Hepatocyte (in vitro differentiated cells): ENCODE results near the gene SYT1. TPM values are rescaled to one million over a fixed set of nuclear protein-coding genes. Genes with fewer than 3 reads are reported as not detected.

Experiments
- DNase-seq: peaks from one replicate; pipeline ENCODE4 v3.0.0-alpha.2; 2016; ENCODE audit warnings: low spot score
- H2AFZ ChIP-seq: fragments of 200-600 bp; sonication (generic); 2 replicates; pipeline ENCODE4 v1.6.0; 2016; ENCODE audit warnings: antibody characterized with exemption, mild to moderate bottlenecking
- H3K27ac ChIP-seq: fragments of 200-600 bp; sonication (generic); 2 replicates; pipeline ENCODE4 v1.5.1; 2016; ENCODE audit warnings: mild to moderate bottlenecking
- H3K27me3 ChIP-seq: fragments of 200-600 bp; sonication (generic); 2 replicates; pipeline ENCODE4 v1.6.1; 2016
- H3K36me3 ChIP-seq: fragments of 200-600 bp; sonication (generic); replicated peaks from 2 replicates; pipeline ENCODE4 v1.5.1; 2016; ENCODE audit warnings: low read depth; ENCODE audit not compliant: insufficient read depth
- H3K4me1 ChIP-seq: fragments of 200-600 bp; sonication (generic); 2 replicates; pipeline ENCODE4 v1.5.1; 2016; ENCODE audit warnings: mild to moderate bottlenecking, moderate library complexity; ENCODE audit not compliant: insufficient read depth
- H3K4me2 ChIP-seq: fragments of 200-600 bp; sonication (generic); 2 replicates; pipeline ENCODE4 v1.6.0; 2016
- H3K4me3 ChIP-seq: fragments of 200-600 bp; sonication (generic); 2 replicates; pipeline ENCODE4 v1.5.1; 2016; ENCODE audit warnings: mild to moderate bottlenecking
- H3K79me2 ChIP-seq: fragments of 200-600 bp; sonication (generic); 2 replicates; pipeline ENCODE4 v1.6.0; 2017; ENCODE audit warnings: mild to moderate bottlenecking
- H3K9me2 ChIP-seq: fragments of 200-600 bp; sonication (generic); replicated peaks from 2 replicates; pipeline ENCODE4 v1.6.0; 2017; ENCODE audit warnings: mild to moderate bottlenecking; ENCODE audit not compliant: insufficient read depth
- H3K9me3 ChIP-seq: fragments of 200-600 bp; sonication (generic); 2 replicates; pipeline ENCODE4 v1.5.1; 2016; ENCODE audit warnings: low read depth, mild to moderate bottlenecking
- H4K20me1 ChIP-seq: fragments of 200-600 bp; sonication (generic); 2 replicates; pipeline ENCODE4 v1.6.0; 2016; ENCODE audit warnings: mild to moderate bottlenecking; ENCODE audit not compliant: insufficient read depth, poor library complexity, severe bottlenecking
- EZH2 ChIP-seq: fragments of 200-600 bp; sonication (generic); IDR thresholded peaks from 2 replicates; pipeline ENCODE4 v1.6.1; 2016; ENCODE audit warnings: antibody characterized with exemption, mild to moderate bottlenecking, borderline replicate concordance
- EZH2phosphoT487 ChIP-seq: fragments of 200-600 bp; sonication (generic); IDR thresholded peaks from one replicate; pipeline ENCODE4 v1.6.1; 2018; ENCODE audit warnings: antibody characterized with exemption, mild to moderate bottlenecking, low read depth, moderate library complexity; ENCODE audit not compliant: unreplicated experiment, severe bottlenecking
- WGBS: methylation state at CpG from one replicate; pipeline ENCODE4 v1.1.6; 2016; ENCODE audit warnings: low lambda C conversion rate; ENCODE audit errors: missing lambda C conversion rate; 5-methylcytosine and 5-hydroxymethylcytosine counted together
- polyA plus RNA-seq: library from polyadenylated mRNA; unstranded; fragments of >200 nt; fragmentation: Nextera tagmentation; extraction: Ambion mirVana; gene quantifications from 2 replicates; pipeline ENCODE4 v1.2.1, GENCODE V29; 2016
- total RNA-seq: library from RNA; depleted of rRNA; stranded (reverse); fragments of >200 nt; gene quantifications from 2 replicates; pipeline ENCODE4 v1.2.3, GENCODE V29; 2014
- TF ChIP-seq, protein P1 (sequence below): fragments of 200-600 bp; sonication (generic); IDR thresholded peaks from 2 replicates; pipeline ENCODE4 v1.5.1; 2016; ENCODE audit warnings: antibody characterized with exemption, mild to moderate bottlenecking; ENCODE audit not compliant: poor library complexity

The SYT1 gene
- total and polyA plus RNA-seq, 2 experiments from 2014 or later, result 1.3 to 2.5 TPM

DNA sequence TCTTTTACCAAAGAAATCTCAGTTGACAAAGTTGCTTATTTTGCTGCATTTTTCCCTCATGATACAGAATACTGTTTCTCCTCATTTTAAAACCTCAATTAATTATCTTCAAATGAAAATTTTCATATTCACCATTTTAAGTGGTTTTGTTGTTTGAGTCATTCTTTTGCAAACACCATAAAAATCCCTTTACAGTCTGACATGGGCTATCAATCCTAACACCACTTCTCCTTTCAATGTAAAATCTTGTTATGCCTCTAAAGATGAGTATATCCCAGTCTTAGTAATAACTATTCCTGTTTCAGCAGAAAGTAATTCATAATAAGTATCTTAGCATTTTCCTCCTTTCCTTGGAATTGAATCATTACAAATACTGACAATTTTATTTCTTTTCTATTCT is 192.2 kb downstream of the SYT1 start:
- Histone ChIP-seq H3K4me1 (no peaks in the 10 kb centered on the region), H3K36me3 (no peaks in the 10 kb centered on the region), H3K79me2 (no peaks in the 10 kb centered on the region), H3K9me3 (no peaks in the 10 kb centered on the region), H2AFZ (no peak overlapping the region), H3K4me2 (no peak overlapping the region), H3K4me3 (no peak overlapping the region), H4K20me1 (no peaks in the 10 kb centered on the region), H3K9me2 (no peaks in the 10 kb centered on the region), H3K27ac (no peak overlapping the region), H3K27me3 (no peaks in the 10 kb centered on the region)
- TF ChIP-seq EZH2, result no peak
- TF ChIP-seq EZH2phosphoT487, result no peak
- DNase-seq, result no peak

DNA sequence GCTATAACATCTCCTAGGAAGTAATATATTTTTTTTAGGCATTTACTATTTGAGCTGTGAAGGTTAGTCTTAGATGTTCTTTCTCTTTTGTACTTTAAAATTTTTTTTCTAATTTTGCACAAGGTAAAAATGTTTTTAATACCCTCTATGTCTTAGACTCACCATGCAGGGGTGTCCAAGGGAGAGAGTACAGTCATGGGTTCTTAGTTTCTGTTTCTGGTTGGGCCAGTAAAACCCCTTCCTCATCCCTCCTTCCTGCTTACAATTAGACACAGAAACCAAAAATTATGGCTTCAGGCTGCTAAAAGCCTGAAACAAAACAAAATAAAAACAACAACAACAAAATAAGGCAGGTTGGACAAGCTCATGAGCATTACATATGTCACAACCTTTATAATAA is 193.0 kb downstream of the SYT1 start:
- Histone ChIP-seq H2AFZ (no peak overlapping the region), H3K4me2 (no peak overlapping the region), H3K4me3 (no peak overlapping the region), H3K27ac (no peak overlapping the region), H4K20me1 (no peaks in the 10 kb centered on the region), H3K4me1 (no peaks in the 10 kb centered on the region), H3K79me2 (no peaks in the 10 kb centered on the region), H3K9me3 (no peaks in the 10 kb centered on the region), H3K36me3 (no peaks in the 10 kb centered on the region), H3K9me2 (no peaks in the 10 kb centered on the region), H3K27me3 (no peaks in the 10 kb centered on the region)
- no peak for DNase-seq
- TF ChIP-seq EZH2phosphoT487, result no peak
- TF ChIP-seq, protein P1, sequence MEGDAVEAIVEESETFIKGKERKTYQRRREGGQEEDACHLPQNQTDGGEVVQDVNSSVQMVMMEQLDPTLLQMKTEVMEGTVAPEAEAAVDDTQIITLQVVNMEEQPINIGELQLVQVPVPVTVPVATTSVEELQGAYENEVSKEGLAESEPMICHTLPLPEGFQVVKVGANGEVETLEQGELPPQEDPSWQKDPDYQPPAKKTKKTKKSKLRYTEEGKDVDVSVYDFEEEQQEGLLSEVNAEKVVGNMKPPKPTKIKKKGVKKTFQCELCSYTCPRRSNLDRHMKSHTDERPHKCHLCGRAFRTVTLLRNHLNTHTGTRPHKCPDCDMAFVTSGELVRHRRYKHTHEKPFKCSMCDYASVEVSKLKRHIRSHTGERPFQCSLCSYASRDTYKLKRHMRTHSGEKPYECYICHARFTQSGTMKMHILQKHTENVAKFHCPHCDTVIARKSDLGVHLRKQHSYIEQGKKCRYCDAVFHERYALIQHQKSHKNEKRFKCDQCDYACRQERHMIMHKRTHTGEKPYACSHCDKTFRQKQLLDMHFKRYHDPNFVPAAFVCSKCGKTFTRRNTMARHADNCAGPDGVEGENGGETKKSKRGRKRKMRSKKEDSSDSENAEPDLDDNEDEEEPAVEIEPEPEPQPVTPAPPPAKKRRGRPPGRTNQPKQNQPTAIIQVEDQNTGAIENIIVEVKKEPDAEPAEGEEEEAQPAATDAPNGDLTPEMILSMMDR, result no peak
- no peak for TF ChIP-seq EZH2

DNA sequence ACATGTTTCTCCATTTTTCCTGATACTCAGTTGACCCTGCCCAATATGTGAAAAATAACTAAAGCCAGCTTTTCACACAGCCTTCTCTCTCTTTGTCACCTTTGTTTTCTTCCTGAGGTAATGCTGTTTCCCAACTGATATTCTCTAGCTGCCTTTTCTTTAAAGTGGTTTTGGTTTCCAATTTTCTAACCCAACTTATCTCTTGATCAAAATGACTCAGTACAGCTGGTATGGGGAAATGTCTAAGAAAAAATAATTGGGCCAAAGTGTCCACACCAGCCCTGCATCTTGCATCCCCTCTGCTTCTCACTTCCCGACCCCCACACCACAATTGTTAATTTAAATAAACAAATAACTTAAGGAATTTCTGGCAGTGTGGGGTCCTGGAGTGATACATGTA is 193.8 kb downstream of the SYT1 start:
- Histone ChIP-seq H4K20me1 (no peaks in the 10 kb centered on the region), H3K27ac (no peak overlapping the region), H3K4me2 (no peak overlapping the region), H2AFZ (no peak overlapping the region), H3K4me1 (no peaks in the 10 kb centered on the region), H3K27me3 (no peaks in the 10 kb centered on the region), H3K9me3 (no peaks in the 10 kb centered on the region), H3K9me2 (no peaks in the 10 kb centered on the region), H3K4me3 (no peak overlapping the region), H3K79me2 (no peaks in the 10 kb centered on the region), H3K36me3 (no peaks in the 10 kb centered on the region)
- no peak for TF ChIP-seq EZH2
- TF ChIP-seq EZH2phosphoT487, result no peak
- TF ChIP-seq, protein P1, result no peak
- no peak for DNase-seq
- 38% methylated on average over 1 of the region's 1 CpG for WGBS

DNA sequence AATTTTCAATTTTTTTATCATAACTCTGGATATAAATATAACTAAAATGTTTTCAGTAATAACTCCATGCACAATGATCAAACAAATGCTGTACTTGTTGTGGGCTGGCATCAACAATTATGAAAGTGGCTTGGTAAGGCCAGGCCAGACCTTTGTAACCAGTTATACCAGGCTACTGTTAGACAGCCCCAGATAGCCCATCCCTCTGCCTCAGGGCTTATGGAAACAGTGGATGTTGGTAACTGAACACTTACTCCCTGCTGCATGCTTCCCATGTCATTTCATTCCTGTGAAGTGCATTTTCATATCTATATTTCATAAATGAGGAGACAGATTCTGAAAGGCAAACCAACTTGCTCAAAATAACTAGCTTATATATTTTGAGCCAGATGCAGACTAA is 195.0 kb downstream of the SYT1 start:
- TF ChIP-seq EZH2 (no peak), EZH2phosphoT487 (no peak)
- TF ChIP-seq, protein P1, result no peak

More for the DNA sequence above, 195.0 kb downstream of the SYT1 start:
- no peak overlapping the region for H2AFZ ChIP-seq
- no peaks in the 10 kb centered on the region for H3K9me3 ChIP-seq
- H3K27me3 ChIP-seq, result no peaks in the 10 kb centered on the region
- no peaks in the 10 kb centered on the region for H3K4me1 ChIP-seq
- no peaks in the 10 kb centered on the region for H3K36me3 ChIP-seq
- H3K9me2 ChIP-seq, result no peaks in the 10 kb centered on the region
- no peak overlapping the region for H3K4me2 ChIP-seq
- no peak for DNase-seq
- no peak overlapping the region for H3K4me3 ChIP-seq
- no peaks in the 10 kb centered on the region for H4K20me1 ChIP-seq
- no peak overlapping the region for H3K27ac ChIP-seq
- no peaks in the 10 kb centered on the region for H3K79me2 ChIP-seq
